Ovary (tissue), 3 donors: ENCODE results near the gene CHKB.

Experiments
- EP300 ChIP-seq: sonication (generic); formaldehyde crosslinking; IDR thresholded peaks from one replicate; pipeline ENCODE4 v1.6.1; 2017; ENCODE audit warnings: antibody characterized with exemption
- POLR2A ChIP-seq: fragments of 450-650 bp; IDR thresholded peaks from one replicate; pipeline ENCODE4 v1.6.1; 2017; ENCODE audit warnings: antibody characterized with exemption, mild to moderate bottlenecking, moderate library complexity
- TF ChIP-seq, protein P1 (sequence below), 3 donors: fragments of 450-650 bp in 2 of 3; fragments of 200-600 bp in 1 of 3; IDR thresholded peaks; one replicate each; pipeline versions ENCODE4 v1.5.1 to v1.8.0; 2016 to 2022; ENCODE audit warnings: antibody characterized with exemption in 3 of 3, mild to moderate bottlenecking in 1 of 3
- donor health status: DM: no; HTN: no; CAD: no.

- TF ChIP-seq, protein P1, sequence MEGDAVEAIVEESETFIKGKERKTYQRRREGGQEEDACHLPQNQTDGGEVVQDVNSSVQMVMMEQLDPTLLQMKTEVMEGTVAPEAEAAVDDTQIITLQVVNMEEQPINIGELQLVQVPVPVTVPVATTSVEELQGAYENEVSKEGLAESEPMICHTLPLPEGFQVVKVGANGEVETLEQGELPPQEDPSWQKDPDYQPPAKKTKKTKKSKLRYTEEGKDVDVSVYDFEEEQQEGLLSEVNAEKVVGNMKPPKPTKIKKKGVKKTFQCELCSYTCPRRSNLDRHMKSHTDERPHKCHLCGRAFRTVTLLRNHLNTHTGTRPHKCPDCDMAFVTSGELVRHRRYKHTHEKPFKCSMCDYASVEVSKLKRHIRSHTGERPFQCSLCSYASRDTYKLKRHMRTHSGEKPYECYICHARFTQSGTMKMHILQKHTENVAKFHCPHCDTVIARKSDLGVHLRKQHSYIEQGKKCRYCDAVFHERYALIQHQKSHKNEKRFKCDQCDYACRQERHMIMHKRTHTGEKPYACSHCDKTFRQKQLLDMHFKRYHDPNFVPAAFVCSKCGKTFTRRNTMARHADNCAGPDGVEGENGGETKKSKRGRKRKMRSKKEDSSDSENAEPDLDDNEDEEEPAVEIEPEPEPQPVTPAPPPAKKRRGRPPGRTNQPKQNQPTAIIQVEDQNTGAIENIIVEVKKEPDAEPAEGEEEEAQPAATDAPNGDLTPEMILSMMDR (IDR thresholded peaks at IDR 0.05): no peak
- TF ChIP-seq POLR2A (peak; percentile 78), EP300 (no peak)
Observed at GRCh38 chr22:50582493-50583293, at the start of gene CHKB.
